GM21515 (cell line): ENCODE measurements around the gene ADGRV1.

Experiments
- ATAC-seq: cut with Tn5 transposase; IDR thresholded peaks from one replicate; pipeline ENCODE4 v1.9.1; 2021; ENCODE audit not compliant: unreplicated experiment

ADGRV1 gene

GRCh38 chr5:91178461-91178860, 619.9 kb downstream of the ADGRV1 start:
- ATAC-seq = no peak

- ATAC-seq = no peak
These were observed 620.4 kb downstream of the ADGRV1 start for GRCh38 chr5:91179018-91179417.

- ATAC-seq = no peak
These were observed 621.9 kb downstream of the ADGRV1 start for GRCh38 chr5:91180506-91180905.

GRCh38 chr5:91182763-91183162, 624.2 kb downstream of the ADGRV1 start:
- peak; percentile 77 for ATAC-seq

- no peak for ATAC-seq
These were observed 625.1 kb downstream of the ADGRV1 start for GRCh38 chr5:91183743-91184142.

GRCh38 chr5:91186101-91186500, 627.5 kb downstream of the ADGRV1 start:
- ATAC-seq = no peak

- ATAC-seq = no peak
These were observed 628.4 kb downstream of the ADGRV1 start for GRCh38 chr5:91187032-91187431.

- ATAC-seq = no peak
These were observed 630.2 kb downstream of the ADGRV1 start for GRCh38 chr5:91188755-91189154.

- ATAC-seq = peak; percentile 63
These were observed 631.1 kb downstream of the ADGRV1 start for GRCh38 chr5:91189480-91190313.

GRCh38 chr5:91190314-91190690, 631.7 kb downstream of the ADGRV1 start:
- peak; percentile 16 for ATAC-seq

GRCh38 chr5:91194824-91195381, 636.3 kb downstream of the ADGRV1 start:
- ATAC-seq = no peak

- no peak for ATAC-seq
These were observed 642.1 kb downstream of the ADGRV1 start for GRCh38 chr5:91200692-91201091.

GRCh38 chr5:91206103-91206502, 647.5 kb downstream of the ADGRV1 start:
- no peak for ATAC-seq

GRCh38 chr5:91206734-91207133, 648.1 kb downstream of the ADGRV1 start:
- no peak for ATAC-seq

GRCh38 chr5:91207248-91207647, 648.7 kb downstream of the ADGRV1 start:
- no peak for ATAC-seq

GRCh38 chr5:91211997-91212713, 653.6 kb downstream of the ADGRV1 start:
- ATAC-seq = no peak

GRCh38 chr5:91212714-91213092, 654.1 kb downstream of the ADGRV1 start:
- no peak for ATAC-seq
